ENCODE results near the gene ERC2. TPM values are rescaled to one million over a fixed set of nuclear protein-coding genes. Genes with fewer than 3 reads are reported as not detected.
A peak's percentile ranks its signal among the peaks of the same experiment; 100 is the strongest.

ERC2 gene
- total RNA-seq, 4 donors from 2014 or later = 0.81 to 2.9 (median 1.6) TPM

DNA sequence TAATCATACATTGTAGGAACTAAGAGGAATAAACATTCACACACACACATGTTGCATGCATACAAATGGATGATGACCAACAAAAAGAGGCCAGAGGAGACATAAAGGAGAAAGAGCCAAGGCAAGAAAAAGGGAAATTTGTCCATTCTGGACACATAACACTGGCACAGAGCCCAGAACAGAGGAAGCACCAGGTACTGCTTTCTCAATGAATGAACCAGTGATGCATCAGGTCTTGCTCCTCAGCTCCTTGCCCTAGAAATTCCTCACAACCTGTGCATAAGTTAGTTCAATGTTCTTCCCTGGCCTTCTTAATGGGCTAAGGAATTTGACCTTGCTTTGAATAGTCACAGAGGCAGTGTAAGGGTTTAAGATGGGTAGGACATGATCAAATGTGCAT is 270.3 kb downstream of the ERC2 start:
- Histone ChIP-seq H3K27ac (peak overlapping the region in 1 of 4 donors; percentile 22), H3K4me1 (peaks cover 0 to 6% (median 0%) of the 10 kb centered on the region in 3 donors), H3K27me3 (no peaks in the 10 kb centered on the region), H3K4me3 (no peak overlapping the region), H3K9me3 (no peaks in the 10 kb centered on the region), H3K36me3 (no peaks in the 10 kb centered on the region)
- TF ChIP-seq, protein P1, sequence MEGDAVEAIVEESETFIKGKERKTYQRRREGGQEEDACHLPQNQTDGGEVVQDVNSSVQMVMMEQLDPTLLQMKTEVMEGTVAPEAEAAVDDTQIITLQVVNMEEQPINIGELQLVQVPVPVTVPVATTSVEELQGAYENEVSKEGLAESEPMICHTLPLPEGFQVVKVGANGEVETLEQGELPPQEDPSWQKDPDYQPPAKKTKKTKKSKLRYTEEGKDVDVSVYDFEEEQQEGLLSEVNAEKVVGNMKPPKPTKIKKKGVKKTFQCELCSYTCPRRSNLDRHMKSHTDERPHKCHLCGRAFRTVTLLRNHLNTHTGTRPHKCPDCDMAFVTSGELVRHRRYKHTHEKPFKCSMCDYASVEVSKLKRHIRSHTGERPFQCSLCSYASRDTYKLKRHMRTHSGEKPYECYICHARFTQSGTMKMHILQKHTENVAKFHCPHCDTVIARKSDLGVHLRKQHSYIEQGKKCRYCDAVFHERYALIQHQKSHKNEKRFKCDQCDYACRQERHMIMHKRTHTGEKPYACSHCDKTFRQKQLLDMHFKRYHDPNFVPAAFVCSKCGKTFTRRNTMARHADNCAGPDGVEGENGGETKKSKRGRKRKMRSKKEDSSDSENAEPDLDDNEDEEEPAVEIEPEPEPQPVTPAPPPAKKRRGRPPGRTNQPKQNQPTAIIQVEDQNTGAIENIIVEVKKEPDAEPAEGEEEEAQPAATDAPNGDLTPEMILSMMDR (IDR thresholded peaks at IDR 0.05) = no peak
- no peak for ATAC-seq

- no peaks in the 10 kb centered on the region for H3K9me3 ChIP-seq
- TF ChIP-seq POLR2A (IDR thresholded peaks at IDR 0.05) (no peak), POLR2AphosphoS5 (IDR thresholded peaks at IDR 0.05) (no peak), EP300 (IDR thresholded peaks at IDR 0.05) (no peak)
- TF ChIP-seq, protein P1 (IDR thresholded peaks at IDR 0.05) = no peak
- no peaks in the 10 kb centered on the region for H3K36me3 ChIP-seq
- no peak overlapping the region for H3K4me3 ChIP-seq
- no peaks in the 10 kb centered on the region for H3K27me3 ChIP-seq
- peak; percentile 67 for ATAC-seq
- peak overlapping the region in 1 of 4 donors; percentile 22 for H3K27ac ChIP-seq
- 50 to 53% methylated on average over 1 to 3 of the region's 3 CpGs for WGBS, 2 donors (ENCODE audit: low coverage in 1 of 2)
- peaks cover 0 to 6% (median 0%) of the 10 kb centered on the region in 3 donors for H3K4me1 ChIP-seq
These were observed 270.9 kb downstream of the ERC2 start for GRCh38 chr3:56197259-56197965.

- H3K27ac ChIP-seq = peak overlapping the region in 1 of 4 donors; percentile 59
- H3K36me3 ChIP-seq = no peaks in the 10 kb centered on the region
- TF ChIP-seq POLR2AphosphoS5 (IDR thresholded peaks at IDR 0.05) (no peak), POLR2A (IDR thresholded peaks at IDR 0.05) (no peak), EP300 (IDR thresholded peaks at IDR 0.05) (no peak)
- TF ChIP-seq, protein P1 (IDR thresholded peaks at IDR 0.05) = no peak
- no peak overlapping the region for H3K4me3 ChIP-seq
- H3K9me3 ChIP-seq = no peaks in the 10 kb centered on the region
- H3K27me3 ChIP-seq = no peaks in the 10 kb centered on the region
- peaks cover 0 to 6% (median 0%) of the 10 kb centered on the region in 3 donors for H3K4me1 ChIP-seq
- WGBS, 2 donors (ENCODE audit: low coverage in 1 of 2) = 26 to 44% methylated on average over 2 to 3 of the region's 3 CpGs
- ATAC-seq = no peak
These were observed 271.6 kb downstream of the ERC2 start for GRCh38 chr3:56196700-56197099.

DNA sequence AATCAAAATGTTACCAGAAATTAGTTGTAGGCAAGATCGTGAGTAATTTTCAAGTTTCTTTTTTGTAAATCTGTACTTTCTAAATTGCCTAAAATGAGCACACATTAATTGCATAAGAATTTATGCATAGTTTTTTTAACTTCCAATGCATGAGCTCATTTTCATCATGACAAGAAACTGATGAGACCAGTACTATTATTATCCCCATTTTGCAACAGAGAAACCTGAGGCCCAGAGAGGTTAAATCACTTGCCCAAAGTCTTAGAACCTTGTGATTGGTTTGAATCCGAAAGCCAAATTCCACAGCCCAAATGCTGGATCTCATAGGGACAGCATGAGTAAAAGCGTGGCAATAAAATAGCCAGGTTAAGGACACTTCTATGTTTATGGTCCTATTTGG is 274.7 kb downstream of the ERC2 start:
- no peak for TF ChIP-seq POLR2AphosphoS5 (IDR thresholded peaks at IDR 0.05)
- TF ChIP-seq, protein P1 (IDR thresholded peaks at IDR 0.05) = no peak
- TF ChIP-seq EP300 (IDR thresholded peaks at IDR 0.05) = no peak
- no peak for TF ChIP-seq POLR2A (IDR thresholded peaks at IDR 0.05)
- H3K27me3 ChIP-seq = no peaks in the 10 kb centered on the region
- WGBS, 2 donors (ENCODE audit: low coverage in 1 of 2) = 91 to 94% methylated on average over 2 to 3 of the region's 3 CpGs
- no peaks in the 10 kb centered on the region for H3K36me3 ChIP-seq
- H3K4me1 ChIP-seq = peaks cover 0 to 6% (median 0%) of the 10 kb centered on the region in 3 donors
- H3K9me3 ChIP-seq = no peaks in the 10 kb centered on the region
- no peak overlapping the region for H3K27ac ChIP-seq
- no peak for ATAC-seq
- no peak overlapping the region for H3K4me3 ChIP-seq

DNA sequence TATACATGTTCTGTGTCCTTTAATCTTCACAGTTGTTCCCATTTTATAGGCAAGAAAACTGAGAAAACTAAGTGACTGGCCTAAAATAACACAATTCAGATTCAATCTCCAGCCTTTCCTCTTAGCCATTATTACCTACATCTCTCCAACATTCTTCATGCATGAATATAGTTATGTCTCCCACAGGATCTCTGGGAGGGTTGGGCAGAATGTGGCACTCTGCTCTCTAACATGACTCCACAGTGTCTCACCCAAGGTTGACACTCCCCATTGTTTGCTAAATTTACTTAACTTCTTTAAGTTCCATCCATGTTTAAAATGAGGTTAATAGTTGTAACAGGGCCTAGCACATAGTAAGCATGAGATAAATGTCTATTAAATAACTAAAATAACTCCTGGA is 276.3 kb downstream of the ERC2 start:
- ATAC-seq = no peak
- Histone ChIP-seq H3K9me3 (no peaks in the 10 kb centered on the region), H3K4me3 (no peak overlapping the region), H3K36me3 (no peaks in the 10 kb centered on the region), H3K4me1 (peaks cover 0 to 2% (median 0%) of the 10 kb centered on the region in 3 donors), H3K27ac (no peak overlapping the region), H3K27me3 (no peaks in the 10 kb centered on the region)
- TF ChIP-seq POLR2AphosphoS5 (IDR thresholded peaks at IDR 0.05) = no peak
- no peak for TF ChIP-seq POLR2A (IDR thresholded peaks at IDR 0.05)
- no peak for TF ChIP-seq EP300 (IDR thresholded peaks at IDR 0.05)
- TF ChIP-seq, protein P1 (IDR thresholded peaks at IDR 0.05) = no peak
